ENCODE data around the gene GLRX.
A peak's percentile ranks its signal among the peaks of the same experiment; 100 is the strongest.

The GLRX gene

GRCh38 chr5:95862671-95863382, 40.3 kb upstream of the GLRX start:
- Histone ChIP-seq H3K4me1 (ENCODE audit: control insufficient read depth, insufficient read depth, low read length, poor library complexity, severe bottlenecking) (peaks cover 29% of the 10 kb centered on the region), H3K27ac (ENCODE audit: low read depth, low read length, severe bottlenecking) (no peak overlapping the region), H3K36me3 (ENCODE audit: control insufficient read depth, insufficient read depth, low read length) (no peaks in the 10 kb centered on the region), H3K4me3 (ENCODE audit: extremely low read depth, insufficient read depth, low read length, poor library complexity, severe bottlenecking) (no peak overlapping the region), H3K9me3 (ENCODE audit: control insufficient read depth, low read length) (no peaks in the 10 kb centered on the region)
- WGBS, 2 experiments (ENCODE audit: insufficient coverage in 2 of 2): 92 to 94% methylated on average over 5 to 6 of the region's 8 CpGs

- no peaks in the 10 kb centered on the region for H3K9me3 ChIP-seq (ENCODE audit: control insufficient read depth, low read length)
- peaks cover 37% of the 10 kb centered on the region for H3K4me1 ChIP-seq (ENCODE audit: control insufficient read depth, insufficient read depth, low read length, poor library complexity, severe bottlenecking)
- no peak overlapping the region for H3K4me3 ChIP-seq (ENCODE audit: extremely low read depth, insufficient read depth, low read length, poor library complexity, severe bottlenecking)
- H3K27ac ChIP-seq (ENCODE audit: low read depth, low read length, severe bottlenecking): no peak overlapping the region
- H3K36me3 ChIP-seq (ENCODE audit: control insufficient read depth, insufficient read depth, low read length): no peaks in the 10 kb centered on the region
- WGBS, 2 experiments (ENCODE audit: insufficient coverage in 2 of 2): 75 to 76% methylated on average over 3 to 4 of the region's 8 CpGs
Observed at GRCh38 chr5:95861864-95862561, 39.5 kb upstream of the GLRX start.

- H3K4me1 ChIP-seq (ENCODE audit: control insufficient read depth, insufficient read depth, low read length, poor library complexity, severe bottlenecking): peaks cover 37% of the 10 kb centered on the region
Observed at GRCh38 chr5:95861221-95861863, 38.8 kb upstream of the GLRX start.

GRCh38 chr5:95859661-95860060, 37.1 kb upstream of the GLRX start:
- no peaks in the 10 kb centered on the region for H3K36me3 ChIP-seq (ENCODE audit: control insufficient read depth, insufficient read depth, low read length)
- no peak overlapping the region for H3K4me3 ChIP-seq (ENCODE audit: extremely low read depth, insufficient read depth, low read length, poor library complexity, severe bottlenecking)
- peak overlapping the region; percentile 98 for H3K27ac ChIP-seq (ENCODE audit: low read depth, low read length, severe bottlenecking)
- WGBS, 2 experiments (ENCODE audit: insufficient coverage in 2 of 2): 85 to 87% methylated on average over 4 of the region's 4 CpGs
- no peaks in the 10 kb centered on the region for H3K9me3 ChIP-seq (ENCODE audit: control insufficient read depth, low read length)
- peaks cover 37% of the 10 kb centered on the region for H3K4me1 ChIP-seq (ENCODE audit: control insufficient read depth, insufficient read depth, low read length, poor library complexity, severe bottlenecking)

More at GRCh38 chr5:95861221-95861863, 38.8 kb upstream of the GLRX start:
- Histone ChIP-seq H3K4me3 (ENCODE audit: extremely low read depth, insufficient read depth, low read length, poor library complexity, severe bottlenecking) (no peak overlapping the region), H3K9me3 (ENCODE audit: control insufficient read depth, low read length) (no peaks in the 10 kb centered on the region), H3K36me3 (ENCODE audit: control insufficient read depth, insufficient read depth, low read length) (no peaks in the 10 kb centered on the region), H3K27ac (ENCODE audit: low read depth, low read length, severe bottlenecking) (no peak overlapping the region)
- 94 to 99% methylated on average over 11 to 14 of the region's 14 CpGs for WGBS, 2 experiments (ENCODE audit: insufficient coverage in 2 of 2)

GRCh38 chr5:95858661-95859595, 36.4 kb upstream of the GLRX start:
- H3K4me3 ChIP-seq (ENCODE audit: extremely low read depth, insufficient read depth, low read length, poor library complexity, severe bottlenecking): no peak overlapping the region
- H3K27ac ChIP-seq (ENCODE audit: low read depth, low read length, severe bottlenecking): peak overlapping the region; percentile 98
- no peaks in the 10 kb centered on the region for H3K9me3 ChIP-seq (ENCODE audit: control insufficient read depth, low read length)
- 13 to 15% methylated on average over 24 to 25 of the region's 28 CpGs for WGBS, 2 experiments (ENCODE audit: insufficient coverage in 2 of 2)
- H3K4me1 ChIP-seq (ENCODE audit: control insufficient read depth, insufficient read depth, low read length, poor library complexity, severe bottlenecking): peaks cover 37% of the 10 kb centered on the region
- H3K36me3 ChIP-seq (ENCODE audit: control insufficient read depth, insufficient read depth, low read length): no peaks in the 10 kb centered on the region

- WGBS, 2 experiments (ENCODE audit: insufficient coverage in 2 of 2): 78 to 81% methylated on average over 7 of the region's 8 CpGs
- Histone ChIP-seq H3K9me3 (ENCODE audit: control insufficient read depth, low read length) (no peaks in the 10 kb centered on the region), H3K36me3 (ENCODE audit: control insufficient read depth, insufficient read depth, low read length) (no peaks in the 10 kb centered on the region), H3K4me3 (ENCODE audit: extremely low read depth, insufficient read depth, low read length, poor library complexity, severe bottlenecking) (no peak overlapping the region), H3K4me1 (ENCODE audit: control insufficient read depth, insufficient read depth, low read length, poor library complexity, severe bottlenecking) (peaks cover 37% of the 10 kb centered on the region), H3K27ac (ENCODE audit: low read depth, low read length, severe bottlenecking) (peak overlapping the region; percentile 98)
Observed at GRCh38 chr5:95858023-95858461, 35.5 kb upstream of the GLRX start.

GRCh38 chr5:95857185-95857945, 34.8 kb upstream of the GLRX start:
- Histone ChIP-seq H3K4me1 (ENCODE audit: control insufficient read depth, insufficient read depth, low read length, poor library complexity, severe bottlenecking) (peaks cover 32% of the 10 kb centered on the region), H3K36me3 (ENCODE audit: control insufficient read depth, insufficient read depth, low read length) (no peaks in the 10 kb centered on the region), H3K4me3 (ENCODE audit: extremely low read depth, insufficient read depth, low read length, poor library complexity, severe bottlenecking) (no peak overlapping the region), H3K9me3 (ENCODE audit: control insufficient read depth, low read length) (no peaks in the 10 kb centered on the region), H3K27ac (ENCODE audit: low read depth, low read length, severe bottlenecking) (peak overlapping the region; percentile 98)
- 85 to 91% methylated on average over 10 of the region's 12 CpGs for WGBS, 2 experiments (ENCODE audit: insufficient coverage in 2 of 2)

GRCh38 chr5:95856501-95856981, 34.0 kb upstream of the GLRX start:
- WGBS, 2 experiments (ENCODE audit: insufficient coverage in 2 of 2): 86 to 100% methylated on average over 3 to 5 of the region's 7 CpGs
- Histone ChIP-seq H3K36me3 (ENCODE audit: control insufficient read depth, insufficient read depth, low read length) (no peaks in the 10 kb centered on the region), H3K4me1 (ENCODE audit: control insufficient read depth, insufficient read depth, low read length, poor library complexity, severe bottlenecking) (peaks cover 28% of the 10 kb centered on the region), H3K9me3 (ENCODE audit: control insufficient read depth, low read length) (no peaks in the 10 kb centered on the region), H3K4me3 (ENCODE audit: extremely low read depth, insufficient read depth, low read length, poor library complexity, severe bottlenecking) (no peak overlapping the region), H3K27ac (ENCODE audit: low read depth, low read length, severe bottlenecking) (no peak overlapping the region)

GRCh38 chr5:95853490-95853889, 31.0 kb upstream of the GLRX start:
- H3K4me3 ChIP-seq (ENCODE audit: extremely low read depth, insufficient read depth, low read length, poor library complexity, severe bottlenecking): no peak overlapping the region
- H3K36me3 ChIP-seq (ENCODE audit: control insufficient read depth, insufficient read depth, low read length): no peaks in the 10 kb centered on the region
- H3K27ac ChIP-seq (ENCODE audit: low read depth, low read length, severe bottlenecking): no peak overlapping the region
- peaks cover 14% of the 10 kb centered on the region for H3K4me1 ChIP-seq (ENCODE audit: control insufficient read depth, insufficient read depth, low read length, poor library complexity, severe bottlenecking)
- 94 to 100% methylated on average over 3 of the region's 3 CpGs for WGBS, 2 experiments (ENCODE audit: insufficient coverage in 2 of 2)
- no peaks in the 10 kb centered on the region for H3K9me3 ChIP-seq (ENCODE audit: control insufficient read depth, low read length)

Data from mesodermal cell (in vitro differentiated cells).